Fibroblast of lung (primary cell): ENCODE measurements around the gene ARX. TPM values are rescaled to one million over a fixed set of nuclear protein-coding genes. Genes with fewer than 3 reads are reported as not detected.

ENCODE experiments used
- DNase-seq, 2 donors: peaks; one replicate each; pipeline versions ENCODE4 v3.0.0 to v3.0.0-alpha.2; 2010; ENCODE audit warnings: low read depth in 2 of 2
- H2AFZ ChIP-seq: 2 replicates; pipeline ENCODE4 v1.5.1; 2012; ENCODE audit warnings: low read length, control low read depth, inconsistent platforms
- H3K27ac ChIP-seq: 2 replicates; pipeline ENCODE4 v1.5.1; 2011; ENCODE audit warnings: low read length, control low read depth; ENCODE audit not compliant: insufficient read depth
- H3K27me3 ChIP-seq: 2 replicates; pipeline ENCODE4 v1.5.1; 2011; ENCODE audit warnings: mild to moderate bottlenecking, low read length; ENCODE audit not compliant: control insufficient read depth, insufficient read depth
- H3K36me3 ChIP-seq: 2 replicates; pipeline ENCODE4 v1.5.1; 2011; ENCODE audit warnings: low read length; ENCODE audit not compliant: control insufficient read depth, insufficient read depth
- H3K4me1 ChIP-seq: 2 replicates; pipeline ENCODE4 v1.5.1; 2011; ENCODE audit warnings: low read length; ENCODE audit not compliant: control insufficient read depth, insufficient read depth; ENCODE audit errors: extremely low read depth
- H3K4me2 ChIP-seq: 2 replicates; pipeline ENCODE4 v1.5.1; 2011; ENCODE audit warnings: low read length, control low read depth; ENCODE audit not compliant: insufficient read depth; ENCODE audit errors: extremely low read depth
- H3K4me3 ChIP-seq, 4 experiments: fragments of 200-600 bp in 1 of 4; sonication (generic) in 1 of 4; replicated peaks in 1 of 4; 2 replicates each; pipeline ENCODE4 v1.5.1; 2011 to 2016; ENCODE audit warnings: low read length in 4 of 4, low read depth in 3 of 4, mild to moderate bottlenecking in 3 of 4, control low read depth in 2 of 4, inconsistent platforms in 1 of 4, mixed read lengths in 1 of 4; ENCODE audit not compliant: insufficient read depth in 1 of 4; ENCODE audit errors: control extremely low read depth in 1 of 4
- H3K79me2 ChIP-seq: 2 replicates; pipeline ENCODE4 v1.5.1; 2012; ENCODE audit warnings: mild to moderate bottlenecking, low read length, inconsistent platforms; ENCODE audit not compliant: control insufficient read depth, insufficient read depth
- H3K9ac ChIP-seq: 2 replicates; pipeline ENCODE4 v1.5.1; 2011; ENCODE audit warnings: mild to moderate bottlenecking, low read length, control low read depth; ENCODE audit not compliant: insufficient read depth
- H3K9me3 ChIP-seq: 2 replicates; pipeline ENCODE4 v1.5.1; 2012; ENCODE audit warnings: low read depth, low read length; ENCODE audit not compliant: control insufficient read depth, insufficient read depth
- H4K20me1 ChIP-seq: 2 replicates; pipeline ENCODE4 v1.5.1; 2011; ENCODE audit warnings: low read length; ENCODE audit not compliant: control insufficient read depth, insufficient read depth; ENCODE audit errors: extremely low read depth
- EZH2 ChIP-seq: IDR thresholded peaks from 2 replicates; pipeline ENCODE4 v1.5.1; 2012; ENCODE audit warnings: low read length, control low read depth, mild to moderate bottlenecking; ENCODE audit errors: missing control alignments
- polyA plus RNA-seq, 2 donors: library from polyadenylated mRNA; depleted of rRNA in 1 of 2; stranded (reverse) in 1 of 2; unstranded in 1 of 2; fragments of >200 nt; gene quantifications; 2 replicates each; pipeline ENCODE4 v1.2.1, GENCODE V29; 2011 to 2012; ENCODE audit warnings: missing spikeins in 1 of 2
- total RNA-seq: library from RNA; depleted of rRNA; stranded (reverse); fragments of >200 nt; gene quantifications from 2 replicates; pipeline ENCODE4 v1.2.1, GENCODE V29; 2014
- TF ChIP-seq, protein P1 (sequence below), 2 donors: IDR thresholded peaks in 1 of 2; conservative IDR thresholded peaks in 1 of 2; 1 replicate in 1 of 2; 2 replicates in 1 of 2; pipeline ENCODE4 v1.5.1; 2011 to 2012; ENCODE audit warnings: low read length in 2 of 2, control low read depth in 1 of 2, inconsistent platforms in 1 of 2, low read depth in 1 of 2, mild to moderate bottlenecking in 1 of 2

The ARX gene
- total and polyA plus RNA-seq, 2 donors (not counting 1 experiment from before 2014, with no cell fraction given), result not detected

DNA sequence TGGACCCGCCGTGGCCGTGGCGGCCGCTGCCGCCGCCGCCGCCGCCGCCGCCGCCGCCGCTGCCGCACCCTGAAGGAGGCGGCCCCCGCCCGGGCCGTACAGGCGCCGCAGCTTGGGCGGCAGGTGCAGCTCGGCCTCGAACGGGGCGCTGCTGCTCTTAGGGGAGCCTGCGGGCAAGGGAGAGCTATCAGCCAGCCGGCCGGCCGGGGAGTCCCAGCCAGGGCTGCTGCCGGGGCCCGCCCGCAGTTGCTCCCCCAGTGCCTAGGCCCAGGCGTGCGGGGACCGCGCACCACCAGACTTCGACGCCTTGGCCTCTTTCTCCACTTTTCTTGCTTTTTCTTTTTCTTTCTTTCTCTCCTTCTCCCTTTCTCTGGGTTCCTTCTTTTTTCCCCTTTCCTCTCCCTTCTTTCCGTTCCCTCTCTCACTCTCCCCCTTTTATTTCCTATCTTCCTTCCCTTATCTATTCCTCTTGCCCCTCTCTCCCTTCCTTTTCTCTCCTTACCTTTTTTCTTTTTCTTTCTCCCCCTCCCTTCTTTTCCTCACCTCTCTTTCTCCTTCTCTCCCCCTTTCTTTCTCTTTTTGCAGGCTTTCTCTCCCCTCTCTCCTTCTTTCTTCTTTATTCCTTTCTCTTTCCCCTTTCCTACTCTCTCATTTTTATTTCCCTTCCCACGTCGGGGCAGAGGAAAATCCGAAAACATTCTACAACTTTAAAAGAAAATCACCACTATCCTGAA, 2.0 kb downstream of the ARX start:
- no peaks in the 10 kb centered on the region for H4K20me1 ChIP-seq
- H2AFZ ChIP-seq, result no peak overlapping the region
- H3K27ac ChIP-seq, result no peak overlapping the region
- H3K79me2 ChIP-seq, result no peaks in the 10 kb centered on the region
- no peak overlapping the region for H3K4me3 ChIP-seq
- H3K4me1 ChIP-seq, result no peaks in the 10 kb centered on the region
- peaks cover 63% of the 10 kb centered on the region for H3K27me3 ChIP-seq
- DNase-seq, result no peak
- no peak overlapping the region for H3K9ac ChIP-seq
- H3K9me3 ChIP-seq, result no peaks in the 10 kb centered on the region
- peak overlapping the region; percentile 25 for H3K4me2 ChIP-seq
- H3K36me3 ChIP-seq, result no peaks in the 10 kb centered on the region
- peak; percentile 75 for TF ChIP-seq EZH2
- TF ChIP-seq, protein P1, sequence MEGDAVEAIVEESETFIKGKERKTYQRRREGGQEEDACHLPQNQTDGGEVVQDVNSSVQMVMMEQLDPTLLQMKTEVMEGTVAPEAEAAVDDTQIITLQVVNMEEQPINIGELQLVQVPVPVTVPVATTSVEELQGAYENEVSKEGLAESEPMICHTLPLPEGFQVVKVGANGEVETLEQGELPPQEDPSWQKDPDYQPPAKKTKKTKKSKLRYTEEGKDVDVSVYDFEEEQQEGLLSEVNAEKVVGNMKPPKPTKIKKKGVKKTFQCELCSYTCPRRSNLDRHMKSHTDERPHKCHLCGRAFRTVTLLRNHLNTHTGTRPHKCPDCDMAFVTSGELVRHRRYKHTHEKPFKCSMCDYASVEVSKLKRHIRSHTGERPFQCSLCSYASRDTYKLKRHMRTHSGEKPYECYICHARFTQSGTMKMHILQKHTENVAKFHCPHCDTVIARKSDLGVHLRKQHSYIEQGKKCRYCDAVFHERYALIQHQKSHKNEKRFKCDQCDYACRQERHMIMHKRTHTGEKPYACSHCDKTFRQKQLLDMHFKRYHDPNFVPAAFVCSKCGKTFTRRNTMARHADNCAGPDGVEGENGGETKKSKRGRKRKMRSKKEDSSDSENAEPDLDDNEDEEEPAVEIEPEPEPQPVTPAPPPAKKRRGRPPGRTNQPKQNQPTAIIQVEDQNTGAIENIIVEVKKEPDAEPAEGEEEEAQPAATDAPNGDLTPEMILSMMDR (conservative IDR thresholded peaks at IDR 0.05 in 1 of 2, IDR thresholded peaks at IDR 0.05 in 1 of 2; ENCODE audit: low read depth in 1 of 2, low read length in 2 of 2), result no peak

- no peaks in the 10 kb centered on the region for H3K36me3 ChIP-seq
- TF ChIP-seq, protein P1 (conservative IDR thresholded peaks at IDR 0.05 in 1 of 2, IDR thresholded peaks at IDR 0.05 in 1 of 2; ENCODE audit: low read depth in 1 of 2, low read length in 2 of 2), result no peak
- TF ChIP-seq EZH2, result peak; percentile 78
- H2AFZ ChIP-seq, result no peak overlapping the region
- no peak overlapping the region for H3K9ac ChIP-seq
- H3K79me2 ChIP-seq, result no peaks in the 10 kb centered on the region
- H3K4me3 ChIP-seq, result no peak overlapping the region
- no peak overlapping the region for H3K27ac ChIP-seq
- no peaks in the 10 kb centered on the region for H4K20me1 ChIP-seq
- H3K27me3 ChIP-seq, result peaks cover 65% of the 10 kb centered on the region
- DNase-seq, result no peak
- H3K4me1 ChIP-seq, result no peaks in the 10 kb centered on the region
- no peak overlapping the region for H3K4me2 ChIP-seq
- no peaks in the 10 kb centered on the region for H3K9me3 ChIP-seq
These were observed 2.8 kb downstream of the ARX start for GRCh38 chrX:25012793-25013631.

GRCh38 chrX:25012433-25012735, 3.4 kb downstream of the ARX start:
- H3K27ac ChIP-seq, result no peak overlapping the region
- TF ChIP-seq, protein P1 (conservative IDR thresholded peaks at IDR 0.05 in 1 of 2, IDR thresholded peaks at IDR 0.05 in 1 of 2; ENCODE audit: low read depth in 1 of 2, low read length in 2 of 2), result no peak
- TF ChIP-seq EZH2, result peak; percentile 0
- DNase-seq, result no peak
- no peak overlapping the region for H3K9ac ChIP-seq
- no peaks in the 10 kb centered on the region for H3K36me3 ChIP-seq
- H3K9me3 ChIP-seq, result no peaks in the 10 kb centered on the region
- H3K4me1 ChIP-seq, result no peaks in the 10 kb centered on the region
- H3K27me3 ChIP-seq, result peaks cover 68% of the 10 kb centered on the region
- H3K79me2 ChIP-seq, result no peaks in the 10 kb centered on the region
- H3K4me2 ChIP-seq, result no peak overlapping the region
- H2AFZ ChIP-seq, result no peak overlapping the region
- H4K20me1 ChIP-seq, result no peaks in the 10 kb centered on the region
- no peak overlapping the region for H3K4me3 ChIP-seq
